HT1080 (cell line): ENCODE measurements around the gene CDR2. TPM values are rescaled to one million over a fixed set of nuclear protein-coding genes. Genes with fewer than 3 reads are reported as not detected.
"Not testable (repeated sequence)": the region's sequence is repeated elsewhere in the genome, so short reads cannot be mapped to it uniquely, and the experiment has no call there.

Source experiments
- DNase-seq: peaks from one replicate; pipeline ENCODE4 v3.0.0-alpha.2; 2015; ENCODE audit warnings: low read depth
- total RNA-seq: library from RNA; depleted of rRNA; stranded (reverse); fragments of >200 nt; shearing (Covaris generic); gene quantifications from 2 replicates; pipeline ENCODE4 v1.2.3, GENCODE V29; 2014

The CDR2 gene
- total RNA-seq, 1 experiment from 2014 or later, result 18.2 TPM

GRCh38 chr16:22352723-22353122, 21.7 kb downstream of the CDR2 start:
- no peak for DNase-seq

DNA sequence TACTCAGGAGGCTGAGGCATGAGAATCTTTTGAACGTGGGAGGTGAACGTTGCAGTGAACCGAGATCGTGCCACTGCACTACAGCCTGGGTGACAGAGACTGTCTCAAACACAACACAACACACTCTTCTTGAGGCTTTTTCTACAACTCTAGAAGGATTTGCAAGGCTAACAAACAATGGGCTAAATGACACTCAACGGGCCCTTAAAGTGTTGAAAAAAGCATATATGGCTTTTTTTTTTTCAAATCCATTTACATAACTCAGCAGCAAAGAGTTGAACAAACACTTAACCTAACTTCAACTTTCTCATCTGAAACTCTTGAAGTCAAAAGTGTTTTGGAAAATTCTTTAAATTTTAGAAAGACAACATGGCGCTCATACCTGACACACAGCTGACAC, 22.3 kb downstream of the CDR2 start:
- no peak for DNase-seq

DNA sequence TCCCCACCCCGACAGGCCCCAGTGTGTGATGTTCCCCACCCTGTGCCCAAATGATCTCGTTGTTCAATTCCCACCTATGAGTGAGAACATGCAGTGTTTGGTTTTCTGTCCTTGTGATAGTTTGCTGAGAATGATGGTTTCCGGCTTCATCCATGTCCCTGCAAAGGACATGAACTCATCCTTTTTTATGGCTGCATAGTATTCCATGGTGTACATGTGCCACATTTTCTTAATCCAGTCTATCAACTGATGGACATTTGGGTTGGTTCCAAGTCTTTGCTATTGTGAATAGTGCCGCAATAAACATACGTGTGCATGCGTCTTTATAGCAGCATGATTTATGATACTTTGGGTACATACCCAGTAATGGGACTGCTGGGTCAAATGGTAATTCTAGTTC, 23.4 kb downstream of the CDR2 start:
- DNase-seq, result not testable (repeated sequence)

DNA sequence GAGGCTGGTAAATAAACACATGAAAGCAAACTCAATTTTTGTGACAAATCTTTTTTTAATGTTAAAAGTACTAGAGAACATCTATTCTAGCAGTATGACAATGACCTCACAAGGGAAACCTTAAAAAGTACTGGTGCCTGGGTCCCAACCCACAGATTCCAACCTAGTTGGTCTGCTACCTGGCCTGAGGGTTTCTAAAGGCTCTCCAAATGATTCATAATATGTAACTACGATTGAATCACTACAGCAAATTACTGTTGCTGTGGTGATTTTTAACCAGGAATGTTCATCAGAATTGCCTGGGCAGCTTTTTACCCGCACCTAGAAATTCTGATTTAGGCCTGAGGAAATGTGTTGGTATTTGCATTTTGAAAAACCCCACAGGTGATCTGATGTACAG, 26.1 kb downstream of the CDR2 start:
- no peak for DNase-seq

DNA sequence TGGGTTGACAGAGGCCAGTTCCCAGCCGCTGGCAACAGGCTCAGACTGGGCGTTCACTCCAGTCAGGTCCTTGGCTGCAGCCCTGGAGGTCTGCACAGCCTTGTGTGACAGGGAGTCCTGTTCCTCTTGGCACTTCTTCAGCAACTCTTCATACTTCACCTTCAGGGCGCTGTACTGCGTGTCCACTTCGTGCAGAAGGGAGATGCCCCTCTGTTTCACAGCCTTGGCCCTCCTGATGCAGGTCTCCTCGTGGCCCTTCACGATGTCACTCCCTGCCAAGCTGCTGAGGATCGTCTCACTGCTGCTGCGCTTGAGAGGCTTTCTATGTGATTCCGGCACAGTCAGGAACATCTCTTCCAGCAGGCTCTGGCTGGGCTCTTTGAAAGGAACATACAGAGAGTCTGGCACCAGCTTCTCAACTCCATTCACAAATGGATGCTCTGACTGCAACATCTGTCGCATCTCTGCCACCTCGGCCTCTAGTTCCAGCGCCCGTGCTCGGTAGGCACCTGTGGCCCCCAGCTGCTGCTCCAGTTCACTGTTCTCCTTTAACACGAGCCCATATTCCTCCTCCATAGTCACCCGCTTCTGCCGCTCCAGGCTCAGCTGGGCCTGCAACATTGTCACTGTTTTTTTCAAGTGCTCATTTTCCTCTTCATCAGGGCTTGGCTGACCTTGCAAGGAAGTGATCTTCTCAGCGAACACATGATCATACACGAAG, 27.2 kb downstream of the CDR2 start:
- no peak for DNase-seq

DNA sequence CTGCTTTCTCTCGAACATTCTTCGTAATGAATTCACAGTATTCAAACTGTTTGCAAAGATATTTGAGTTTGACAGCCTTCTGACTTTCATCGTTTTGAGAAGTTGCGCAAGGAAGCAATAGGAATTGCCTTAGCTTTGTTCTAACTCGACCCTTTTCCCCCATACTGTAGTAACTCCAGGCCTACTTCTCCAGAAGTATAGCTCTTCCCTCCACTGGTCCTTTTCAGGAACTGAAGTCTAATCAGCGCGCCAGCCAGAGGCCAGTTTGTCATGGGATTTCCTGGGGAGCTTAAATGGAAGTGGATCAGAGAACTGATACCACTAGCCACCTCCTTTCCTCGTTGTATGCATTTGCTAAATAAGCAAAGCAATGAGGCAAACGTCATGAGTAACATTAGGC, 27.9 kb downstream of the CDR2 start:
- no peak for DNase-seq

- DNase-seq, result no peak
Observed at GRCh38 chr16:22342082-22342481, 32.3 kb downstream of the CDR2 start.

GRCh38 chr16:22340945-22341344, 33.5 kb downstream of the CDR2 start:
- DNase-seq, result no peak

DNA sequence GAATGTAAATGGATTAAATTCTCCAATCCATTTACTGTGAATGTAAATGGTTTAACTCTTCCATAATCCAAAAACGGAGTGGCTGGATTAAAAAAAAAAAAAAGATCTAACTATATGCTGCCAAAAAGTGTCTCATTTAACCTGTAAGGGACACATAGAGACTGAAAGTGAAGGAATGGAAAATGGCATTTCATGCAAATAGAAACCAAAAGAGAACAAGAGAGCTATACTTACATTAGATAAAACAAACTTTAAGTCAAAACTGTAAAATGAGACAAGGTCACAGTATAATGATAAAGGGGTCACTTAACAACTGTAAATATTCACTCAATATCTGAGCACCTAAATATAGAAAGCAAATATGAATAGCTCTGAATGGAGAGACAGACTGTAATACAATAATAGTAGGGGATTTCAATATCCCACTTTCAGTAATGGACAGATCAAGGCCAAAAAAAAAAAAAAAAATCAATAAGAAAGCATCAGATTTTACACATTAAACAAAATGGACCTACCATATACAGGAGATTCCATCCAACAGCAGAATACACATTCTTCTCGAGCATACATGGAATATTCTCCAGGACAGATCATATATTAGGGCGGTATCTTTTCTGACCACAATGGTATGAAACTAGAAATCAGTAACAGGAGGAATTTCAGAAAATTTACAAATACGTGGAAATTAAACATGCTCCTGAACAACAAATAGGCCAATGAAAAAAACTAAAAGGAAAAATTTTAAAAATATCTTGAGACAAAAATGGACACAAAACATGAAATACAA, 36.4 kb downstream of the CDR2 start:
- DNase-seq, result no peak

GRCh38 chr16:22337045-22337444, 37.4 kb downstream of the CDR2 start:
- no peak for DNase-seq

- no peak for DNase-seq
Observed at GRCh38 chr16:22336581-22336980, 37.8 kb downstream of the CDR2 start.

DNA sequence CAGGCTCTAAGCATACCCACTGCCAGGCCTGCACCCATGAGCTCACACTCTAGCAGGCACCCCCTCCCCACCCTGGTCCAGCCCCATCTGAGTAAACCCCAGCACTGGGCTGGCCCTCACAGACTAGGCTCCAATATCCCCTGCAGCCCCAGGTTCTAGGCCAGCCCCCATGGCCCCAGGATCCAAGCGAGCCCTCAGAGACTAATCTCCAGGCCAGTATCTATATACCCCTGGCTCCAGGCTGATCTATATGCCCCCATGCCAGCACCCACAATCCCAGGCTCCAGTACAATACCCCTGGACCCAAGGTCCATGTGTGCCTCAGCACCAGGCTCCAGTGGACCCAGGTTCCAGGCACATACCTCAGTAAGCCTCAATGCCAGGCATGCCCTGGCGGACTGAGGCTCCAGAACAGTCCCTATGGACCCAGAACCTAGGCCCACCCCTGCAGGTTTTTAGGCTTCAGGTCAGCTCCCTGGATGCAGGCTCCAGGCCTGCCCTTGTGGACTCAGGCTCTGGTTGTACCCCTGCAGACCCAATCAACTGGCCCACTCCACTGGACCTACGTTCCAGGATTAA, 38.7 kb downstream of the CDR2 start:
- no peak for DNase-seq

GRCh38 chr16:22333457-22333994, 40.9 kb downstream of the CDR2 start:
- DNase-seq, result no peak

GRCh38 chr16:22330326-22330725, 44.1 kb downstream of the CDR2 start:
- no peak for DNase-seq

GRCh38 chr16:22329199-22329695, 45.2 kb downstream of the CDR2 start:
- no peak for DNase-seq

DNA sequence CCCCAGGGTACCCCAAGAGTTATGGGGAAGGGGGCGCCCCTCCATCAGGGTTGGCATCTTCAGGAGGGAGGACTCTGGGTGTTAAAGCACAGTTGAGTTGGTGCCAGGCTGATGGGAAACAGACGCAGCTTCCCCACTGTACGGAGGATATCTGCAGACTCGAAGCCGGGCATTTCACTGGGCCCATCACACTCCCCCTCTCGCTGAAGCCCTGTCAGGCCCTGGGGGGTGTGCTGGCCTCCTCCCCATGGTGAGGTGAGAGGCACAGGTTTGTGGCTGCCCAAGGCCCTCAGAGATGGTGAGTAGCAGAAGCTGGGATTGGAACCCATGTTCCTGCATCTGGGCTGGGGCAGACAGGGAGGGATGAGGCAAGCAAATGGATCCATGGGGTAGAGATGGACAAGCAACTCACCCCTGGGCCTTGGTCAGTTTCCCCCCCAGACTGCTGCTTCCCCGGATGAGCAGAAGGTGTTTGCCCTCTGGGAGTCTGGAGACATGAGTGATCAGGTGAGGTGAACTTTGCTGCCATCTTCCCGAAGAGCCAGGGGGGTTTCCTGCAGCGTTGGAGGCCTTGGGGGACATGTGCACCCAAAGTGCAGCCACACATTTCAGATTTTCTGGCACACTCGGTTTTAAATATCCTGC, 46.2 kb downstream of the CDR2 start:
- DNase-seq, result no peak

DNA sequence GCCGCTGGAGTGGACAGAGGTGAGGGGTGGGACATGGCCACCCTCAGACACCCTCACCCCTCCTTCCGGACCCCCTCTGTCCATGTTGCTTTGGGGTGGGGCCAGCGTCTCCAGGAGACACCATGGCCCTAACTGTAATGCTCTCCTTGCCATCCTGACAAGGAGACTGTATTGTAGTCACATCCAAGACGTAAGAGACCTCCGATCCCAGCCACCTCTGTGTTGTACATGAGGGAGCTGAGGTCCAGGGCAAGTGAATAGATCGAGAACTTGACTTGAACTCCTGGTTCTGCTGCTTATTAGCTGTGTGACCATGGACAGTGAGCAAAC, 47.0 kb downstream of the CDR2 start:
- no peak for DNase-seq

DNA sequence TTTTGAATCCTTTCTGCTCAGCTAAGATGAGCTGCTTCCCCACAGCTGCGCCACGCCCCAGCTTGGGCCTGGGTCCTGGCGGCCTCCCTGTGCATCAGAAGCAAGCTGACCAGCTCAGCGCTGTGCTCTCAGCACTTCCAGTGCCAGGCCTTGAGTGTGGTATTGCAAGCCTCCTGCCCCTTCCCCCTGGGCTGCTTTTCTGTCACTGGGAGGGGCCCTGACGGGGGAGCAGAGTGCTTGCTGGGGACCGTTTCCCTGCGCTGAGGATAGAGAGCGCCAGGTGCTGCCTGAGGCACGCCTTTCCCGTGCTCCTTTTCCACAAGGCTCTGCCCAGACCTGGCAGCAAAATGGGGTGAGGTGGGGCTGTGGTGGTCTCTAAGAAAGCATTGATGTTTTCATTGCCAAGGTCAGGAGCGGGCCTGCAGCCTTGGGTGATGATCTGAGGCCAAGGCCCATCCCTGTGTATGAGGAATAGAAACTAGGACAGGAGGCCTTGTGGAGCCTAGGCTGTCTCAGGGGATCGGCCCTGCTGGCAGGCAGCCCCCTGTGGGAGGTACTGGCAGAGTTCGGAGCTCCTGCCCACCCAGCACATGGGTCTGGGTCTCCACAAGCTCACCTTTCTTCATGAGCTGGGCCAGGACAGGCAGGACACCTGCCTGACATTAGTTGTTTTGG, 47.5 kb downstream of the CDR2 start:
- no peak for DNase-seq

GRCh38 chr16:22326369-22326652, 48.1 kb downstream of the CDR2 start:
- no peak for DNase-seq

GRCh38 chr16:22325598-22326368, 48.6 kb downstream of the CDR2 start:
- no peak for DNase-seq
